ENCODE measurements around the gene SRRM3.
"Not testable (repeated sequence)": the region's sequence is repeated elsewhere in the genome, so short reads cannot be mapped to it uniquely, and the experiment has no call there.

Gene SRRM3

DNA sequence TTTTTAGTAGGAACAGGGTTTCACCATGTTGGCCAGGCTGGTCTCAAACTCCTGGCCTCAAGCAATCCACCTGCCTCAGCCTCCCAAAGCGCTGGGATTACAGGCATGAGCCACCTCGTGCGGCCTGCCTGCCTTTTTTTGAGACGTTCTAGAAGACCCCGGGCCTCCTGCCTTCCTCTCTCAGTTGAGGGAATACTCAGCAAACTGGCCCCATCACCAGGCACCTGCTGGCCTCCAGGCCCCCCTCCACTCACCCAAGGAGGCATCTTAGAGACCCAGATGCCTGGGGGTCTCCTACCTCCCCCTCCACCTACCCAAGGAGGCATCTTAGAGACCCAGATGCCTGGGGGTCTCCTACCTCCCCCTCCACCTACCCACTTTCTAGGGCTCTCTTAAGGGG is 91.2 kb downstream of the SRRM3 start:
- not testable (repeated sequence) for DNase-seq

DNA sequence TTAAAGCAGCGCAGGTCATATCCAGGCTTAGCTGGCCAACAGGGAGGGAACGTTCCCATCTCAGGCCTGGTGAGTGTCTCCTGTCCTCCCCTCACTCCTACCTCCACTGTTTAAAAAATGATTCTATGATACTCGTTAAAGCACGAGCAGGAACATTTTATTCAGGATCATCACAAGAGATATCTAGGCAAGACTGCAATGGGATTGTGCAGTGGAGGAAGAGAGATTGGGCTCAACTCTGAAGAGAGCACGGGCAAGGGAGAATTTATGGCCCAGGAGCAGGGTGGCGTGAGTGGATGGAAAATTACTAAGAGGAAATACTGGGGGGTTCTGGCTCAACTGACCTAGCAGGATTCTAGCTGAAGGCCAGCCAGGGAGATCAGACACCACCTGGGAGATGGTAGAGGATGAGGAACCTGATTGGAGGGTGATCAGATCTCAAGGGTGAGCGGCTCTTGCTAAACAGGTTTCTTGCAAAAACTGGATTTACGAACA is 91.8 kb downstream of the SRRM3 start:
- DNase-seq, result no peak

DNA sequence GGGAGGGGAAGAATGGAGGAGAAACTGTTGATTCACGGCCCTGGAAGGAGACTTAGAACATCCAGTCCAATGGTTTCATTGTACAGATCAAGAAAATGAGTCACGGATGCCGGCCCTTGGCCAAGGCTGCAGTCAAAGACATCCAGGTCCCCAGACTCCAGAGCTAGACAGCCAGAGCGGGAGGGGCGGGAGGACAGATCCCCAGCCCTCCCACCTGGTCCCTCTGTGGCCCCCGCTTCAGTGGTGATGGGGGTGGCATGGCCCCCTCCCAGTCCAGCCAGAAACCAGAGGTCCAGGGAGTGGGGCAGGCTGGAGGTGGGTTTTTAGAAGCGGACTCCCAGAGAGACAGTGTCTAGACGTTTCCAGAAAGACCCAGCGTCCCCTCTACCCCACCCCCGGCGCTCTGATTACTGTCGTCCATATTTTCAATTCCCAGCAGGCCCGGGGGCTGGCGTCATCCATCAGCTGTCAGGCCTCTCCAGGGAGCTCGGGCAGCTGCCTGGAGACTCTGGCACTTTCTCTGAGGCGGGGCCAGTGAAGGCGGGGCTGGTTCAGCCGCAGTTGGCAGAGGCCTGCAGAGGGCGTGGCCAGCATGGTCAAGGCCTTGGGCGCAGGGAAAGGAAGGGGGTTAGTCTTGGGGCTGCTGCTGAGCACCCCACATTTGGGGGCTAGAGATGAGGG is 92.8 kb downstream of the SRRM3 start:
- DNase-seq, result peak; percentile 93 to 95

DNA sequence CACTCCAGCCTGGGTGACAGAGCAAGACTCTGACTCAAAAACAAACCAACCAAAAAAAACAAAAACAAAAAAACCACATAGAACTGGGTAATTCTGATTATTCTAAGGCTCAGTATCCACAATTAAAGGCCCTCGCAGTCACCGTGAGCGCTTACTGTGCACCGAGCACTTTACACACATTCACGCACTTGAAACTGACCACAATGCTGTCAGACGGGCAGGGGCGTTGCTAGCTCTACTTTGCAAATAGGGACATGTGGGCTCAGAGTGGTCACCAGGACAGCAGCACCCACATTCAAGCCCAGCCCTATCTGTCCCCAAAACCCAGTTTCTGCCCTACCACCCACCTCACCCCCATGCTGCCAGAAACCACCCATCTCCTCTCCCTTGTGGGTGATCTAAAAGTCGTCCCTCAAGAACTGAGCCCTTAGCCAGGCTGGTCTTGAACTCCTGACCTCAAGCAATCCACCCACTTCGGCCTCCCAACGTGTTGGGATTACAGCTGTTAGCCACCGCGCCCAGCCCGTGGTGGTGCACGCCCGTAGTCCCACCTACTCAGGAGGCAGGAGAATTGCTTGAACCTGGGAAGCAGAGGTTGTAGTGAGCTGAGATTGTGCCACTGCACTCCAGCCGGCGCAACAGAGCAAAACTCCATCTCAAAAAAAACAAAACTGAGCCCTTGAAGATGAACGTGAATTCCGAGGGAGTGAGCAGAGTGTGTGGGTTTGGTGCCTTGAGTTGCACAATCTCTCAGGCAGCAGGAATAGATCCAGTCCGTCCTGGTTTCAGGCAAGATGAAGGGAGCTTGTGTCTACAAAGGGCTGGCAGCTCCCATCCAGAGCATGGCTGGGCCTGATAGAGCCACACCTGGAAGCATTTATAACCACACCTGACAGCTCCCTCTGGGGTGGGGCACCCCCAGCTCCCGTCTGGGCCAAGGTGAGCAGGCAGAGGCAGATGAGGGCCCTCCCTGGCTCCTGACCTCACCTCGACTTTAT is 95.3 kb downstream of the SRRM3 start:
- no peak for DNase-seq

DNA sequence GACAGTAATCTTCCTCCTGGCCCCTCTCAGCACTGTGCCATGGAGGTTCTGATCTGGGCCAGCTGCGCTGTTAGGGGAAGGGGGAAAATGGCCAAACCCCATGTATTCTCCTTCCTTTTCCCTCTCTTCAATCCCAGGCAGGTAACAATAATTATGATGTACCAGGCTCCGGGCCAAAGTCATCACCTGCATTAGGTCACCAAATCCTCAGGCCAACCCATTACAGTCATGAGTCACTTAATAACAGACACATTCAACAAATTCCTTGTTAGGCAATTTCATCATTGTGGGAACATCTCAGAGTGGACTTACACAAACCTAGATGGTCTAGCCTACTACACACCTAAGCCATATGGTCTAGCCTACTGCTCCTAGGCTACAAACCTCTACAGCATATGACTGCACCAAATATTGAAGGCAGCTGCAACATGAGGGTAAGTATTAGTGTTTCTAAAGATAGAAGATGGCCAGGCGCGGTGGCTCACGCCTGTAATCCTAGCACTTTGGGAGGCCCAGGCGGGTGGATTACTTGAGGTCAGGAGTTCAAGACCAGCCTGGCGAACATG is 98.6 kb downstream of the SRRM3 start:
- DNase-seq, result peak in 1 of 2 experiments; percentile 68

DNA sequence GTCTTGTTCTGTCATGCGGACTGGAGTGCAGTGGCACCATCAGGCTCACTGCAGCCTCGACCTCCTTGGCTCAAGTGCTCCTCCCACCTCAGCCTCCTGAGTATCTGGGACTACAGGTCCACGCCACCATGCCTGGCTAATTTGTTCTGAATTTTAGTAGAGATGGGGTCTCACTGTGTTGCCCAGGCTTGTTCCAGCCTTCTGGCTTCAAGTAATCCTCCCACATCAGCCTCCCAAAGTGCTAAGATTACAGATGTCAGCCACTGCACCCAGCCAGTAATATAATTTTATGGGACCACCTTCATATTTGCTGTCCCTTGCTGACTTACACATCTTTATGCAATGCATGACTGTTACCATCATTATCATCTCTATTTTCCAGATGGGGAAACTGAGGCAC is 99.3 kb downstream of the SRRM3 start:
- no peak for DNase-seq

DNA sequence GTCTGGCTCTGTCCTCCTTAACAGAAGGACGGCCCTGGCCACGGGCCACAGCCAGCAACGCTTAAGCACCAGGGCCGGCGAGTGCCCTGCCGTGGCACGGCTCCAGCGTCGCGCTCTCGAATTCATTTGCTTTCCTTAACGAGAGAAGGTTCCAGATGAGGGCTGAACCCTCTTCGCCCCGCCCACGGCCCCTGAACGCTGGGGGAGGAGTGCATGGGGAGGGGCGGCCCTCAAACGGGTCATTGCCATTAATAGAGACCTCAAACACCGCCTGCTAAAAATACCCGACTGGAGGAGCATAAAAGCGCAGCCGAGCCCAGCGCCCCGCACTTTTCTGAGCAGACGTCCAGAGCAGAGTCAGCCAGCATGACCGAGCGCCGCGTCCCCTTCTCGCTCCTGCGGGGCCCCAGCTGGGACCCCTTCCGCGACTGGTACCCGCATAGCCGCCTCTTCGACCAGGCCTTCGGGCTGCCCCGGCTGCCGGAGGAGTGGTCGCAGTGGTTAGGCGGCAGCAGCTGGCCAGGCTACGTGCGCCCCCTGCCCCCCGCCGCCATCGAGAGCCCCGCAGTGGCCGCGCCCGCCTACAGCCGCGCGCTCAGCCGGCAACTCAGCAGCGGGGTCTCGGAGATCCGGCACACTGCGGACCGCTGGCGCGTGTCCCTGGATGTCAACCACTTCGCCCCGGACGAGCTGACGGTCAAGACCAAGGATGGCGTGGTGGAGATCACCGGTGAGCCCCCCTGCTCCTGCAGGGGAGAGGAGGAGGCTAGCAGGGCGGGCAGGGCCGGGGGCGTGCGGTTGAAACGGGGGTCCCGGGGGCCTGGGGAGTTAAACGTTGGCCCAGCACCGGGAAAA is 100.9 kb downstream of the SRRM3 start, which contains the start of gene HSPB1:
Gene HSPB1 (plus strand): TSS at position 327 of the 855 bp plus-strand sequence. CDS start 40 bp downstream, at position 367.
- peak; percentile 85 to 87 for DNase-seq

DNA sequence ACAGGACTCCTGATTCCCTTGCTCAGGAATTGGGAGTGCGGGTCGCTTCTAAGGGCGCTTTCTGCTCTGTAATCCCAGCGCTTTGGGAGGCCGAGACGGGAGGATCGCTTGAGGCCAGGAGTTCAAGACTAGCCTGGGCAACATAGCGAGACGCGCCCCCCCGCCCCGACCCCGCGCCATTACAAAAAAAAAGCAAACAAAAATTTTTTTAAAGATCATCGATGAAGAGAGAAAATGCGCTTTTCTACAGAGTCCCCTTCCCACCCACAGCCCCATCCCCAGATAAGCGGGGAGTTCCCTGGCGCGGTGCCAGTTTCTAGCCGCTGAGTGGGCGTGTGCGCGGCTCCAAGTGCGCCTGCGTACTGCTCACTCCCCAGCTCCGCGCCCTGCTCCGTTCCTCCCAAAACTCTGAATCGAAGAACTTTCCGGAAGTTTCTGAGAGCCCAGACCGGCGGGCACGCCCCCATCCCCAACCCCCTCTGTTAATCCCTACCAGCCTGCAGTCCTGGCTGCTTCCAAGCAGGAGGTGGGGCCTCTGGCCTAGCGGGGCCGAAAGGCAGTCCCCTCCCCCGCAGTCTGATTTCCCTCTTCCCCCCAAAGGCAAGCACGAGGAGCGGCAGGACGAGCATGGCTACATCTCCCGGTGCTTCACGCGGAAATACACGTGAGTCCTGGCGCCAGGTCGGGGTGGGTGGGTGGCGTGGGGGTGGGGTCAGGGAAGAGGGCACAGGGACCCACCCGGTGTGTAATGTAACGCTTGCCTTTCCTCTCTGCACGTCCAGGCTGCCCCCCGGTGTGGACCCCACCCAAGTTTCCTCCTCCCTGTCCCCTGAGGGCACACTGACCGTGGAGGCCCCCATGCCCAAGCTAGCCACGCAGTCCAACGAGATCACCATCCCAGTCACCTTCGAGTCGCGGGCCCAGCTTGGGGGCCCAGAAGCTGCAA is 101.8 kb downstream of the SRRM3 start:
- DNase-seq, result peak; percentile 52 to 58

DNA sequence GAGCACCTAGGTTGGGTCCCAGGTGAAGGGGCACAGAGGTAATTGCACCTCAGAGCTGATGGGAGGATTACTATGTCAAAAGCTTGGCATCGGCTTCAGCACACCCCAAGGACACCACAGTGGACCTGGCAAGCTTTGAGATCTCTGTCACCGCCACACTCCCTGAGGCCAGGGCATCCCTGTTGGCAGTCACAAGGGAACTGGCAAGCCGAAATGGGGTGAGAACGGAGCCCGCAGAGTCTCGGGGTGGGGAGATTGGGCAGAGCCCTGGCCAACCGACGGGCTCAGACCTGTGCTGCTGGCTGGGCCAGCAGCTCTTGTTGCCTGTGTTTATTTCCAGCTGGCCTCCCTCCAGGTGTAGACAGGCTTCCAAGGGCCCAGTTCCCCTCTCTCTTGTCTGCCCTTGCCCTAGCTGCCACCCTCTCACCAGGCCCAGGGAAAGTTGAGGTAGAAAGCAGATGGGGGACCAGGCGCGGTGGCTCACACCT is 103.2 kb downstream of the SRRM3 start:
- peak; percentile 39 to 73 for DNase-seq

DNA sequence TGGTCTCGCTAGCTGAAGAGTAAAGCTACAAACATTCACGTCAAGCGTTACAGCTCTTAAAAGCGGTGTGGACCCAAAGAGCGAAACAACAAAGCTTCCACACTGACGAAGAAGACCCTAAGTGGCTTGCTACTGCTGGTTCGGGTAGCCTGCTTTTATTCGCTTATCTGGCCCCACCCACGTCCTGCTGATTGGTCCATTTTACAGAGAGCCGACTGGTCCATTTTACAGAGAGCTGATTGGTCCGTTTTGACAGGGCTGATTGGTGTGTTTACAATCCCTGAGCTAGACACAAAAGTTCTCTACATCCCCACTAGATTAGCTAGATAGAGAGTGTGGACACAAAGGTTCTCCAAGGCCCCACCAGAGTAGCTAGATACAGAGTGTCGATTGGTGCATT is 107.2 kb downstream of the SRRM3 start:
- not testable (repeated sequence) for DNase-seq

DNA sequence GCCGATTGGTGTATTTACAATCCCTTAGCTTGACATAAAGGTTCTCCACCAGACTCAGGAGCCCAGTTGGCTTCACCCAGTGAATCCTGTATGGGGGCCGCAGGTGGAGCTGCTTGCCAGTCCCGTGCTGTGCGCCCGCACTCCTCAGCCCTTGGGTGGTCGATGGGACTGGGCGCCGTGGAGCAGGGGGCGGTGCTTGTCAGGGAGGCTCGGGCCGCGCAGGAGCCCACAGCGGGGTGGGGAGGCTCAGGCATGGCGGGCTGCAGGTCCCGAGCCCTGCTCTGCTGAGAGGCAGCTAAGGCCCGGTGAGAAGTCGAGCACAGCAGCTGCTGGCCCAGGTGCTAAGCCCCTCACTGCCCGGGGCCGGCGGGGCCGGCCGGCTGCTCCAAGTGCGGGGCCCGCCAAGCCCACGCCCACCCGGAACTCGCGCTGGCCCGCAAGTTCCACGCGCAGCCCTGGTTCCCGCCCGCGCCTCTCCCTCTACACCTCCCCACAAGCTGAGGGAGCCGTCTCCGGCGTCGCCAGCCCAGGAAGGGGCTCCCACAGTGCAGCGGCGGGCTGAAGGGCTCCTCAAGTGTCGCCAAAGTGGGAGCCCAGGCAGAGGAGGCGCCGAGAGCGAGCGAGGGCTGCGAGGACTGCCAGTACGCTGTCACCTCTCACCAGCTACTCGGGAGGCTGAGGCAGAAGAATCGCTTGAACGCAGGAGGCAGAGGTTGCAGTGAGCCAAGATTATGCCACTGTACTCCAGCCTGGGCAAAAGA is 107.8 kb downstream of the SRRM3 start:
- DNase-seq, result not testable (repeated sequence)

DNA sequence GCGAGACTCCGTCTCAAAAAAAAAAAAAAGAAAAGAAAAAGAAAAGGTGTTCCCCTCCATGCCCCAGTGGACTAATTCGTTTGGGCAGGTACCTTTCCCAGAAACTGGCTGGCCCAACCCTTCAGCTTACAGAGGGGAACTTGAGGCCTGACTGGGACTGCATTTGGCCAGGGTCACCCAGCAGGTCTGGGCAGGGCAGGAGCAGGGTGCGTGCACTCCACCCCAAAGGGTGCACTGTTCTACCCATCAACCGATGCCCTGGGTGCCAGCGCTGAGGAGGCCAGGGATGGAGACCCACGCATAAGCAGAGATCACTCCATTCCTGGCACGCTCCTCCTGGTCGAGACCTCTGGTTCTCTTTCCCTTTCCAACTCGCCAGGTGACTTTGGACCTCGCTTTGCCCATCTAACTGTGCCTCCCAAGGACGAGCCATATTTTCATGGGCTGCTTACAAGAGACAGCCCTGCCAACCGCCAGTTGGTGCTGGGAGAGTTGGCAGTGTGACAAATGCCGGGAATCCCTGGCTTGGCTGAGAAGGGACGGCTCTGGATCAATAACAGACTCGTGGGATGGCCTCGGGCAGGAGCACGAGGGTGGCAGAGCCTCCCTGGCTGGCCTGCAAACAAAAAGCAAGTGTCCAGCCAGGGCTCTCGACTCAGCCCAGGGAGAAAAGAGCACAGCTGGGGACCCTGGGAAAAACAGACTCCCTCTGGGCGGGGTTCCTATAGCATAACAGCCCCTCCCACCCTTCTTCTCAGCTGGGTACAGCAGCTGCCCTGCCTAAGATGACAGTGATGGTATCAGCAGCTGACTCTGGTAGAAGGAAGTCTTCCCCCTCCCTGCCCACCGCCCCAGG is 108.6 kb downstream of the SRRM3 start:
- peak; percentile 78 to 85 for DNase-seq

DNA sequence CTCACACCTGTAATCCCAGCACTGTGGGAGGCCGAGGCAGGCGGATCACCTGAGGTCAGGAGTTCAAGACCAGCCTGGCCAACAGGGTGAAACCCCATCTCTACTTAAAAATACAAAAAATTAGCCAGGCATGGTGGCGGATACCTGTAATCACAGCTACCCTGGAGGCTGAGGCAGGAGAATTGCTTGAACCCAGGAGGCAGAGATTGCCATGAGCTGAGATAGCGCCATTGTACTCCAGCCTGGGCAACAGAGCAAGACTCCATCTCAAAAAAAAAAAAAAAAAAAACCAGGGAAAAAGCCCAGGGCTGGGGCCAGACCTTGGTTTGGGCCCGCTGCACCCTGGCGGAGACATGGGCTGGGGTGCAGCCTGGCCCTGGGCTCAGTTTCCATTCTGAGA is 110.1 kb downstream of the SRRM3 start:
- not testable (repeated sequence) for DNase-seq

DNA sequence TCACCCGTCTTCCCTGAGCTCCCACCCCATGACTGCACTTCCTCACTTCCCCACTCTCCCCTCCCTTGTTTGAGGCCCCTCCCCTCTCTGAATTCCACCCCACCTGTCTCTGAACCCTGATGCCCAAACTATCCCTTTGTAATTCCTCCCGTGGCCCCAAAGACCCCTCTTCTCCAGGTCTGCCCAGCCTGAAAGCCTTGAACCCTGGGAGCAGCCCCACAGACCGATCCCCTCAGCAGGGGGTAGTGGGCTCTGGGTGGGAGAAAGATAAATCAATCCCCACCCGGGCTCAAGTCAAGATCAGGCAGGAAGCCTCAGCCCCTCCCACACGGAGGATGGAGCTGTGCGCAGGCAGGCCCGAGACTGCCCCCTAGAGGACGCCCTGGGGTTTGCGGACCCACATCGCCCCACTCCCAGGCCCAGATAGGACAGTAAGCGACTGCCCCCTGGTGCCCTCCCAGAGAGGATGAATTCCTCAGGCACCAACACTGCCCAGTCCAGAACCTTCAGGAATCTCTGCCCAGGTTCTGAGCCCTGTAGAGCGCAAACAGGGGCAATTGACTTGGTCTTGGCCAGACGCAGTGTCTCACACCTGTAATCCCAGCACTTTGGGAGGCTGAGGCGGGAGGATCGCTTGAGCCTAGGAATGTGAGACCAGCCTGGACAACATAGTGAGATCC is 112.5 kb downstream of the SRRM3 start:
- DNase-seq, result peak; percentile 93 to 95

DNA sequence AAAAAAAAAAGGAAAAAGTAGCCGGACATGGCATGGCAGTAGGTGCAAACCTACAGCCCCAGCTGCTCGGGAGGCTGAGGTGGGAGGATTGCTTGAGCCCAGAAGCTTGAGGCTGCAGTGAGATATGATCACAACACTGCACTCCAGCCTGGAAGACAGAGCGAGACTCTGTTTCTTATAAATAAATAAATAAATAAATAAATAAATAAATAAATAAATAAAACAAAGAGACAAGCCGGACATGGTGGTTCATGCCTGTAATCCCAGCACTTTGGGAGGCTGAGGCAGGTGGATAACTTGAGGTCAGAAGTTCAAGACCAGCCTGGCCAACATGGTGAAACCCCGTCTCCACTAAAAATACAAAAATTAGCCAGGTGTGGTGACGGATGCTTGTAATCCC is 113.0 kb downstream of the SRRM3 start:
- not testable (repeated sequence) for DNase-seq

DNA sequence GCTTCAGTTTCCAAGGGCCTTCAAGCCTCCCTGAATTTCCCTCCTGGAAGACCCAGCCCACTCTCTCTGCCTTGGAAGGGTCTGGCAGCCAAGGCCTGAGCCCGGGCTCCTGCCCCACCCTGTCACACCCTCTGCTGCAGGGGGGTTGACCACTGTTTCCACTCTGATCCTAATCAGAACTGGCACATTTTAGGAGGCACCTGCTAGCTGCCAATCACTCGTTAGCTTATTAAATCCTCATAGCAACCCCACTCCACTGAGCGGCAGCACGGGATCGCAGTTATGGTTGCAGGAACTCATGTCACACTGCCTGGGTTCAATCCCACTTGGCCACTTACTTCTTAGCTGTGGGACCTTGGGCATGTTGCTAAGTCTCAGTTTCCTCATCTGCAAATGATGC is 113.7 kb downstream of the SRRM3 start:
- DNase-seq, result no peak

DNA sequence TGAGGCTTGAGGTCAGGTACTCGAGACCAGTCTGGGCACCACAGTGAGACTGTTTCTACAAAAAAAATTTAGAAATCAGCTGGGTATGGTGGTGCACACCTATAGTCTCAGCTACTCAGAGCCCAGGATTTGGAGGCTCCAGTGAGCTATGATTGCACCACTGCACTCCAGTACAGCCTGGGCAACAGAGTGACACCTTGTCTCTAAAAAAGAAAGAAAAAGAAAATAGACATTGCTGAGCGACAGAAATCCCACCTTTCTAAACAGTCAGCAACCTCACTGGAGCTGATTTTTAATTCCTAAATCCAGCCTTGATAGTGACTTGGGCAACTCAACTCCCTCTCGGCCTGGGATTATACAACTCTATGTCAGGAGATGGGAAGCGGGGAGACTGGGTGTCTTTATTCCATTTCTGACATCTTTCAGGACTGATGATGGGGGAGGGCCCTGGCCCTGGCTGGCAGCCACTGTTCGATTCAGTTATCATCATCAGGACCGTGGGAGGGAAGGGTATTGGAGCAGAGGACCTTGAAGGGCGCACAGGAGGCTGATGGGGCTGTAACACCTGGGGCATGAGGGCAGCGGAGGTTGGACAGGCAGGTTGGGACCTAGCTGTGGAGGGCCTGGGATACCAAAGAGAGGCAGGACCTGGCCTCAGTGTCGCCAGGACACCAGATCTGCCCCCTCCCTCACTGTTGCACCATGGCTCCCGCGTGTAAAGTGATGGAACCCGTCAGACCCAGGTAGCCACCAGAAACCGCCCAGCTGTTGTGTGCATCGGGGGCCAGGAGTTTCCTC is 115.5 kb downstream of the SRRM3 start:
- DNase-seq, result no peak

Data from NCI-H2081 (cell line).